ENCODE results near the gene SCAP. TPM values are rescaled to one million over a fixed set of nuclear protein-coding genes. Genes with fewer than 3 reads are reported as not detected.

Gene SCAP
- total and polyA plus RNA-seq, 2 experiments from 2014 or later, result 35.5 to 141 TPM

- no peaks in the 10 kb centered on the region for H3K79me2 ChIP-seq (replicated peaks; ENCODE audit: insufficient read depth)
- peaks cover 62% of the 10 kb centered on the region for H3K36me3 Mint-ChIP-seq (ENCODE audit: low read depth)
- peaks cover 6% of the 10 kb centered on the region; the same call in 1 of the 2 replicates for H4K20me1 ChIP-seq (replicated peaks; ENCODE audit: insufficient read depth)
- no peaks in the 10 kb centered on the region for H3K36me3 ChIP-seq (ENCODE audit: insufficient read depth)
- no peak overlapping the region for H3K4me3 Mint-ChIP-seq
- DNase-seq (ENCODE audit: low spot score) (no peak), ATAC-seq (no peak)
- H3F3A ChIP-seq (replicated peaks; ENCODE audit: low read depth), result 0 out of 2 replicates have a peak, but pooled peaks cover 20% of the 10 kb centered on the region
- no peak overlapping the region for H3K27ac Mint-ChIP-seq
- H3K4me2 ChIP-seq, result no peak overlapping the region
- H3K9me3 Mint-ChIP-seq, result peaks cover 11% of the 10 kb centered on the region
- H3K4me1 ChIP-seq (ENCODE audit: insufficient read depth), result no peaks in the 10 kb centered on the region
- 0 out of 2 replicates have a peak, but pooled peaks have one; percentile 13 for TF ChIP-seq POLR2AphosphoS5 (IDR thresholded peaks at IDR 0.05; ENCODE audit: low read depth)
- no peak for TF ChIP-seq ZNF114 (CRISPR knock-in tag; IDR thresholded peaks at IDR 0.05)
- TF ChIP-seq, protein P1, sequence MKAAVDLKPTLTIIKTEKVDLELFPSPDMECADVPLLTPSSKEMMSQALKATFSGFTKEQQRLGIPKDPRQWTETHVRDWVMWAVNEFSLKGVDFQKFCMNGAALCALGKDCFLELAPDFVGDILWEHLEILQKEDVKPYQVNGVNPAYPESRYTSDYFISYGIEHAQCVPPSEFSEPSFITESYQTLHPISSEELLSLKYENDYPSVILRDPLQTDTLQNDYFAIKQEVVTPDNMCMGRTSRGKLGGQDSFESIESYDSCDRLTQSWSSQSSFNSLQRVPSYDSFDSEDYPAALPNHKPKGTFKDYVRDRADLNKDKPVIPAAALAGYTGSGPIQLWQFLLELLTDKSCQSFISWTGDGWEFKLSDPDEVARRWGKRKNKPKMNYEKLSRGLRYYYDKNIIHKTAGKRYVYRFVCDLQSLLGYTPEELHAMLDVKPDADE (IDR thresholded peaks at IDR 0.05), result no peak
- peaks cover 33% of the 10 kb centered on the region for H3K27me3 Mint-ChIP-seq (ENCODE audit: insufficient read depth, low read depth, poor library complexity)
- H3K4me3 ChIP-seq, result no peak overlapping the region
- H3K27me3 ChIP-seq (ENCODE audit: insufficient read depth), result no peaks in the 10 kb centered on the region
- H3K9me2 ChIP-seq (ENCODE audit: insufficient read depth), result no peaks in the 10 kb centered on the region
- H3K4me1 Mint-ChIP-seq, result peaks cover 8% of the 10 kb centered on the region
- H3K27ac ChIP-seq (ENCODE audit: low read depth), result no peak overlapping the region
- H2AFZ ChIP-seq, result no peak overlapping the region
Measured at GRCh38 chr3:47412453-47412756, 63.3 kb downstream of the SCAP start.

DNA sequence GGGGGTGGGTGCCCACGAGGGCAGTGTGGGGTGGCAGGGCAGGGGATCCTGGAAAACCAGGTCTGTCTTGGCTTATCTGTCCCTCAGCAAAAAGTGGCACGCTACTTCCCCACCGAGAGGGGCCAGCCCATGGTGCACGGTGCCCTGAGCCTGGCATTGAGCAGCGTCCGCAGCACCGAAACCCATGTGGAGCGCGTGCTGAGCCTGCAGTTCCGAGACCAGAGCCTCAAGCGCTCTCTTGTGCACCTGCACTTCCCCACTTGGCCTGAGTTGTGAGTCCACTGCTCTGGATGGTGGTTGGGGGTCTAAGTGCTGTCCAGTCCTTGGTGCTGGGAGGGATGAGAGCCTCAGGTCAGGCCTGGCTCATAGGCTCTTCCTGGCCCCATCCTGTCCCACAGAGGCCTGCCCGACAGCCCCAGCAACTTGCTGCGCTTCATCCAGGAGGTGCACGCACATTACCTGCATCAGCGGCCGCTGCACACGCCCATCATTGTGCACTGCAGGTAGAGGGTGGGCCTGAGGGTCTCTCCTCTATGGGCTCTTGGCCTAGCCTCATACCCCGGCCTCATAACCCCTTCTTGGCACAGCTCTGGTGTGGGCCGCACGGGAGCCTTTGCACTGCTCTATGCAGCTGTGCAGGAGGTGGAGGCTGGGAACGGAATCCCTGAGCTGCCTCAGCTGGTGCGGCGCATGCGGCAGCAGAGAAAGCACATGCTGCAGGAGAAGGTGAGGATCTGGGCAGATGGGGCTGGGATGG, 63.9 kb downstream of the SCAP start:
- Mint-ChIP-seq H3K27ac (no peak overlapping the region), H3K36me3 (ENCODE audit: low read depth) (peaks cover 61% of the 10 kb centered on the region), H3K4me1 (peaks cover 8% of the 10 kb centered on the region), H3K27me3 (ENCODE audit: insufficient read depth, low read depth, poor library complexity) (peaks cover 31% of the 10 kb centered on the region), H3K9me3 (peaks cover 9% of the 10 kb centered on the region), H3K4me3 (no peak overlapping the region)
- no peak overlapping the region for H3K4me3 ChIP-seq
- no peaks in the 10 kb centered on the region for H3K79me2 ChIP-seq (replicated peaks; ENCODE audit: insufficient read depth)
- no peaks in the 10 kb centered on the region for H3K27me3 ChIP-seq (ENCODE audit: insufficient read depth)
- no peaks in the 10 kb centered on the region for H3K4me1 ChIP-seq (ENCODE audit: insufficient read depth)
- no peak overlapping the region for H3K4me2 ChIP-seq
- no peaks in the 10 kb centered on the region for H3K9me2 ChIP-seq (ENCODE audit: insufficient read depth)
- H4K20me1 ChIP-seq (replicated peaks; ENCODE audit: insufficient read depth), result peaks cover 6% of the 10 kb centered on the region; the same call in 1 of the 2 replicates
- no peak overlapping the region for H2AFZ ChIP-seq
- no peaks in the 10 kb centered on the region for H3K36me3 ChIP-seq (ENCODE audit: insufficient read depth)
- H3F3A ChIP-seq (replicated peaks; ENCODE audit: low read depth), result 0 out of 2 replicates have a peak, but pooled peaks cover 20% of the 10 kb centered on the region
- ATAC-seq (no peak), DNase-seq (ENCODE audit: low spot score) (no peak)
- no peak overlapping the region for H3K27ac ChIP-seq (ENCODE audit: low read depth)
- no peak for TF ChIP-seq JUNB (IDR thresholded peaks at IDR 0.05; ENCODE audit: unreplicated experiment)
- TF ChIP-seq STAT1 (IDR thresholded peaks at IDR 0.05; ENCODE audit: unreplicated experiment), result no peak
- TF ChIP-seq, protein P2, sequence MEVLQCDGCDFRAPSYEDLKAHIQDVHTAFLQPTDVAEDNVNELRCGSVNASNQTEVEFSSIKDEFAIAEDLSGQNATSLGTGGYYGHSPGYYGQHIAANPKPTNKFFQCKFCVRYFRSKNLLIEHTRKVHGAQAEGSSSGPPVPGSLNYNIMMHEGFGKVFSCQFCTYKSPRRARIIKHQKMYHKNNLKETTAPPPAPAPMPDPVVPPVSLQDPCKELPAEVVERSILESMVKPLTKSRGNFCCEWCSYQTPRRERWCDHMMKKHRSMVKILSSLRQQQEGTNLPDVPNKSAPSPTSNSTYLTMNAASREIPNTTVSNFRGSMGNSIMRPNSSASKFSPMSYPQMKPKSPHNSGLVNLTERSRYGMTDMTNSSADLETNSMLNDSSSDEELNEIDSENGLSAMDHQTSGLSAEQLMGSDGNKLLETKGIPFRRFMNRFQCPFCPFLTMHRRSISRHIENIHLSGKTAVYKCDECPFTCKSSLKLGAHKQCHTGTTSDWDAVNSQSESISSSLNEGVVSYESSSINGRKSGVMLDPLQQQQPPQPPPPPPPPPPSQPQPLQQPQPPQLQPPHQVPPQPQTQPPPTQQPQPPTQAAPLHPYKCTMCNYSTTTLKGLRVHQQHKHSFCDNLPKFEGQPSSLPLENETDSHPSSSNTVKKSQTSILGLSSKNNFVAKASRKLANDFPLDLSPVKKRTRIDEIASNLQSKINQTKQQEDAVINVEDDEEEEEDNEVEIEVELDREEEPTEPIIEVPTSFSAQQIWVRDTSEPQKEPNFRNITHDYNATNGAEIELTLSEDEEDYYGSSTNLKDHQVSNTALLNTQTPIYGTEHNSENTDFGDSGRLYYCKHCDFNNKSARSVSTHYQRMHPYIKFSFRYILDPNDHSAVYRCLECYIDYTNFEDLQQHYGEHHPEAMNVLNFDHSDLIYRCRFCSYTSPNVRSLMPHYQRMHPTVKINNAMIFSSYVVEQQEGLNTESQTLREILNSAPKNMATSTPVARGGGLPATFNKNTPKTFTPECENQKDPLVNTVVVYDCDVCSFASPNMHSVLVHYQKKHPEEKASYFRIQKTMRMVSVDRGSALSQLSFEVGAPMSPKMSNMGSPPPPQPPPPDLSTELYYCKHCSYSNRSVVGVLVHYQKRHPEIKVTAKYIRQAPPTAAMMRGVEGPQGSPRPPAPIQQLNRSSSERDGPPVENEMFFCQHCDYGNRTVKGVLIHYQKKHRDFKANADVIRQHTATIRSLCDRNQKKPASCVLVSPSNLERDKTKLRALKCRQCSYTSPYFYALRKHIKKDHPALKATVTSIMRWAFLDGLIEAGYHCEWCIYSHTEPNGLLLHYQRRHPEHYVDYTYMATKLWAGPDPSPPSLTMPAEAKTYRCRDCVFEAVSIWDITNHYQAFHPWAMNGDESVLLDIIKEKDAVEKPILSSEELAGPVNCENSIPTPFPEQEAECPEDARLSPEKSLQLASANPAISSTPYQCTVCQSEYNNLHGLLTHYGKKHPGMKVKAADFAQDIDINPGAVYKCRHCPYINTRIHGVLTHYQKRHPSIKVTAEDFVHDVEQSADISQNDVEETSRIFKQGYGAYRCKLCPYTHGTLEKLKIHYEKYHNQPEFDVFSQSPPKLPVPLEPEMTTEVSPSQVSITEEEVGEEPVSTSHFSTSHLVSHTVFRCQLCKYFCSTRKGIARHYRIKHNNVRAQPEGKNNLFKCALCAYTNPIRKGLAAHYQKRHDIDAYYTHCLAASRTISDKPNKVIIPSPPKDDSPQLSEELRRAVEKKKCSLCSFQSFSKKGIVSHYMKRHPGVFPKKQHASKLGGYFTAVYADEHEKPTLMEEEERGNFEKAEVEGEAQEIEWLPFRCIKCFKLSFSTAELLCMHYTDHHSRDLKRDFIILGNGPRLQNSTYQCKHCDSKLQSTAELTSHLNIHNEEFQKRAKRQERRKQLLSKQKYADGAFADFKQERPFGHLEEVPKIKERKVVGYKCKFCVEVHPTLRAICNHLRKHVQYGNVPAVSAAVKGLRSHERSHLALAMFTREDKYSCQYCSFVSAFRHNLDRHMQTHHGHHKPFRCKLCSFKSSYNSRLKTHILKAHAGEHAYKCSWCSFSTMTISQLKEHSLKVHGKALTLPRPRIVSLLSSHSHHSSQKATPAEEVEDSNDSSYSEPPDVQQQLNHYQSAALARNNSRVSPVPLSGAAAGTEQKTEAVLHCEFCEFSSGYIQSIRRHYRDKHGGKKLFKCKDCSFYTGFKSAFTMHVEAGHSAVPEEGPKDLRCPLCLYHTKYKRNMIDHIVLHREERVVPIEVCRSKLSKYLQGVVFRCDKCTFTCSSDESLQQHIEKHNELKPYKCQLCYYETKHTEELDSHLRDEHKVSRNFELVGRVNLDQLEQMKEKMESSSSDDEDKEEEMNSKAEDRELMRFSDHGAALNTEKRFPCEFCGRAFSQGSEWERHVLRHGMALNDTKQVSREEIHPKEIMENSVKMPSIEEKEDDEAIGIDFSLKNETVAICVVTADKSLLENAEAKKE (CRISPR knock-in tag; IDR thresholded peaks at IDR 0.05), result no peak
- no peak for TF ChIP-seq EZH2 (IDR thresholded peaks at IDR 0.05; ENCODE audit: low read depth, unreplicated experiment)
- TF ChIP-seq EZH2phosphoT487 (IDR thresholded peaks at IDR 0.05; ENCODE audit: unreplicated experiment), result no peak
- no peak for TF ChIP-seq POLR2AphosphoS5 (IDR thresholded peaks at IDR 0.05; ENCODE audit: low read depth)
- no peak for TF ChIP-seq CREB1 (CRISPR knock-in tag; IDR thresholded peaks at IDR 0.05; ENCODE audit: low read depth)
- no peak for TF ChIP-seq ZNF114 (CRISPR knock-in tag; IDR thresholded peaks at IDR 0.05)
- no peak for TF ChIP-seq NANOG (IDR thresholded peaks at IDR 0.05; ENCODE audit: borderline replicate concordance)
- TF ChIP-seq REST (IDR thresholded peaks at IDR 0.05; ENCODE audit: unreplicated experiment), result no peak
